Spinal cord (tissue), 10 donors: ENCODE data around the gene CACNA2D1. TPM values are rescaled to one million over a fixed set of nuclear protein-coding genes. Genes with fewer than 3 reads are reported as not detected.

ENCODE experiments used
- DNase-seq, 6 donors: peaks; one replicate each; pipeline versions ENCODE4 v3.0.0 to v3.0.0-alpha.2; 2013 to 2015; ENCODE audit warnings: low spot score in 6 of 6, low read depth in 4 of 6
- H3K27ac ChIP-seq: one replicate; pipeline ENCODE4 v1.5.1; 2013; ENCODE audit warnings: low read depth, low read length, control low read depth
- H3K27me3 ChIP-seq: one replicate; pipeline ENCODE4 v1.6.1; 2013; ENCODE audit warnings: low read length; ENCODE audit not compliant: control insufficient read depth, insufficient read depth
- H3K36me3 ChIP-seq: one replicate; pipeline ENCODE4 v1.6.1; 2013; ENCODE audit warnings: low read length; ENCODE audit not compliant: control insufficient read depth, insufficient read depth
- H3K4me1 ChIP-seq: one replicate; pipeline ENCODE4 v1.6.1; 2013; ENCODE audit warnings: low read length; ENCODE audit not compliant: control insufficient read depth, insufficient read depth
- H3K4me3 ChIP-seq: one replicate; pipeline ENCODE4 v1.5.1; 2013; ENCODE audit warnings: low read depth, low read length, control low read depth
- H3K9me3 ChIP-seq: one replicate; pipeline ENCODE4 v1.6.1; 2013; ENCODE audit warnings: low read length; ENCODE audit not compliant: control insufficient read depth, insufficient read depth
- WGBS: methylation state at CpG from one replicate; pipeline ENCODE4 v1.1.5; 2013; ENCODE audit warnings: missing lambda C conversion rate; ENCODE audit not compliant: insufficient coverage; 5-methylcytosine and 5-hydroxymethylcytosine counted together
- polyA plus RNA-seq, 2 donors: library from polyadenylated mRNA; unstranded; fragments of 120-200 nt; gene quantifications; one replicate each; pipeline ENCODE4 v1.2.1, GENCODE V29; 2013; ENCODE audit not compliant: insufficient read length in 2 of 2
- total RNA-seq, 2 donors: library from RNA; depleted of rRNA in 1 of 2; stranded (reverse); fragments of 120-200 nt in 1 of 2; fragments of >200 nt in 1 of 2; gene quantifications; one replicate each; pipeline versions ENCODE4 v1.2.3 to v1.2.4, GENCODE V29; 2013 to 2014
- donor health status: healthy.

The CACNA2D1 gene
- total and polyA plus RNA-seq, 4 donors: 28.1 to 108 (median 42.0) TPM

- H3K9me3 ChIP-seq: no peaks in the 10 kb centered on the region
- H3K4me1 ChIP-seq: no peaks in the 10 kb centered on the region
- no peak overlapping the region for H3K4me3 ChIP-seq
- no peak overlapping the region for H3K27ac ChIP-seq
- H3K36me3 ChIP-seq: no peaks in the 10 kb centered on the region
- H3K27me3 ChIP-seq: no peaks in the 10 kb centered on the region
- no CpG with 5 or more reads among the region's 1 CpG for WGBS
- DNase-seq: peak in 1 of 6 donors; percentile 63
Measured at GRCh38 chr7:82419200-82419599, 24.4 kb downstream of the CACNA2D1 start.

DNA sequence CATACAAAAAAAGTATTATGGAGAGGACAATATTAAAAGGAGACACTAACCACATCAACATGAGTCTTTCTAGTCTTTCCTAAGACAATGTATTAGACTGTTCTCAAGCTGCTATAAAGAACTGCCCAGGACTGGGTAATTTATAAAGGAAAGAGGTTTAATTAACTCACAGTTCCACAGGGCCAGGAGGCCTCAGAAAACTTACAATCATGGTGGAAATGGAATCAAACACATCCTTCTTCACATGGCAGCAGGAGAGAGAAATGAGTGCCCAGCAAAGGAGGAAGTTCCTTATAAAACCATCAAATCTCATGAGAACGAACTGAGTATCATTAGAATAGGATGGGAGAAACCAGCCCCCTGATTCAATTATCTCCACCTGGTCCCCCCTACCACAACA is 25.7 kb downstream of the CACNA2D1 start:
- H3K9me3 ChIP-seq: no peaks in the 10 kb centered on the region
- H3K4me1 ChIP-seq: no peaks in the 10 kb centered on the region
- no peak overlapping the region for H3K4me3 ChIP-seq
- no peaks in the 10 kb centered on the region for H3K27me3 ChIP-seq
- no peak overlapping the region for H3K27ac ChIP-seq
- no peaks in the 10 kb centered on the region for H3K36me3 ChIP-seq
- no peak for DNase-seq
- no CpG with 5 or more reads among the region's 1 CpG for WGBS

DNA sequence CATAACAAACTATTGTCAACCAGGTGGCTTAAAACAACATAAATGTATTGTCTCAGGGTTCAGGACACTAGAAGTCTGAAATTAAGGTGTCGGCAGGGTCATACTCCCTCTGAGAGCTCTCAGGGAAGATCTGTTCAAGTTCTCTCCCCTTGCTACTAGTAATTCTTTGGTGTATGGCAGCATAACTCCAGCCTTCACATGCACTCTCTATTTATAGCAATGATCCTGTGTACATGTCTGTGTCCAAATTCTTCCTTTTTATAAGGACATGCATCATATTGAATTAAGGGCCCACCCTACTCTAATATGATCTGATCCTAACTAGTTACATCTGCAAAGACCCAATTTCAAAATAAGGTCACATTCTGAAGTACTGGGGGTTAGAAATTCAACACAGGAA is 27.2 kb downstream of the CACNA2D1 start:
- no peaks in the 10 kb centered on the region for H3K9me3 ChIP-seq
- no peak for DNase-seq
- H3K36me3 ChIP-seq: no peaks in the 10 kb centered on the region
- H3K27ac ChIP-seq: no peak overlapping the region
- no CpG with 5 or more reads among the region's 1 CpG for WGBS
- H3K4me3 ChIP-seq: no peak overlapping the region
- H3K27me3 ChIP-seq: no peaks in the 10 kb centered on the region
- H3K4me1 ChIP-seq: peaks cover 2% of the 10 kb centered on the region

DNA sequence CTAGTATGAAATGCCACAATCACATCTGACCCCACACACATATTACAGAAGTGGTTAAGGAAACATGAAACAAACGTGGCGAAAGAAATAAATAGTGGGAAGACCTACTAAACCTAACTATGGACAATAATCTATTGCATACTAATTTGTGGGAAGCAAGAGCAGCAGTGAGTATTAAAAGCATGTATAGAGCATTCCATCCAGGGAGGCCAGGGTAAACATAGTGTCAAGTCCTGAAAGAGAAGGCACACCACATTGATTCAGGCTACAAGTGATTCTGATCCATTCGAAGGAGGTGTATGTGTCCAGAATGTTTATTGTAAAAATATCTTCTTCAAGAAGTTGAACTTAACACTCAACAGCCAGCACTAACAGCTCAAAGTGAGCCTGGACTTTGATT is 29.2 kb downstream of the CACNA2D1 start:
- Histone ChIP-seq H3K4me1 (peaks cover 2% of the 10 kb centered on the region), H3K27me3 (no peaks in the 10 kb centered on the region), H3K27ac (no peak overlapping the region), H3K4me3 (no peak overlapping the region), H3K9me3 (no peaks in the 10 kb centered on the region), H3K36me3 (no peaks in the 10 kb centered on the region)
- no peak for DNase-seq
- no CpG with 5 or more reads among the region's 3 CpGs for WGBS

- no peak overlapping the region for H3K4me3 ChIP-seq
- H3K27me3 ChIP-seq: no peaks in the 10 kb centered on the region
- H3K36me3 ChIP-seq: no peaks in the 10 kb centered on the region
- H3K4me1 ChIP-seq: peaks cover 2% of the 10 kb centered on the region
- DNase-seq: no peak
- no peaks in the 10 kb centered on the region for H3K9me3 ChIP-seq
- no peak overlapping the region for H3K27ac ChIP-seq
Measured at GRCh38 chr7:82413237-82413636, 30.3 kb downstream of the CACNA2D1 start.

- Histone ChIP-seq H3K27ac (no peak overlapping the region), H3K36me3 (no peaks in the 10 kb centered on the region), H3K9me3 (no peaks in the 10 kb centered on the region), H3K4me1 (peaks cover 2% of the 10 kb centered on the region), H3K27me3 (no peaks in the 10 kb centered on the region), H3K4me3 (no peak overlapping the region)
- 60% methylated on average over 2 of the region's 2 CpGs for WGBS
- DNase-seq: no peak
Measured at GRCh38 chr7:82411732-82412131, 31.8 kb downstream of the CACNA2D1 start.

- H3K27me3 ChIP-seq: no peaks in the 10 kb centered on the region
- peaks cover 2% of the 10 kb centered on the region for H3K4me1 ChIP-seq
- H3K9me3 ChIP-seq: no peaks in the 10 kb centered on the region
- no peak overlapping the region for H3K27ac ChIP-seq
- H3K36me3 ChIP-seq: no peaks in the 10 kb centered on the region
- peak in 2 of 6 donors; percentile 28 for DNase-seq
- 78% methylated on average over 10 of the region's 10 CpGs for WGBS
- H3K4me3 ChIP-seq: no peak overlapping the region
Measured at GRCh38 chr7:82410461-82410860, 33.1 kb downstream of the CACNA2D1 start.

DNA sequence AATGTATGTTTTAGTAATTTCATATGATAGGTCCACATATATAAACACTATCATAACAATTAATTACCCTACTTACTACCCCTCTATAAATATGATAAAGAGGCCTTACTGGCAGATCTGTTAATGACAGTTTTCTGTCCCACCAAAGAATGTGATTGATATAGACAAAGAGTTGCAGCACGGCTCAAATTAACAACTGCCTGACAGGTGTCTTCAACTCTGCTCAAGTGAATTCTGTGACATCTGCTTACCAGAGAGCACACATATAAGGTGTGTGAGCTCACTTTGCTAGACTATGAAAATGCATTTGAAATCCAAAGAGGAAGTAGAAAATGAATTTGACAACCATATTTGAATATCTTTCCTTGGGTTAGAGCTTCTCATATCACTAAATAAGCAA is 36.6 kb downstream of the CACNA2D1 start:
- Histone ChIP-seq H3K4me1 (no peaks in the 10 kb centered on the region), H3K36me3 (no peaks in the 10 kb centered on the region), H3K9me3 (no peaks in the 10 kb centered on the region), H3K4me3 (no peak overlapping the region), H3K27ac (no peak overlapping the region), H3K27me3 (no peaks in the 10 kb centered on the region)
- 100% methylated on average over 1 of the region's 1 CpG for WGBS
- no peak for DNase-seq

DNA sequence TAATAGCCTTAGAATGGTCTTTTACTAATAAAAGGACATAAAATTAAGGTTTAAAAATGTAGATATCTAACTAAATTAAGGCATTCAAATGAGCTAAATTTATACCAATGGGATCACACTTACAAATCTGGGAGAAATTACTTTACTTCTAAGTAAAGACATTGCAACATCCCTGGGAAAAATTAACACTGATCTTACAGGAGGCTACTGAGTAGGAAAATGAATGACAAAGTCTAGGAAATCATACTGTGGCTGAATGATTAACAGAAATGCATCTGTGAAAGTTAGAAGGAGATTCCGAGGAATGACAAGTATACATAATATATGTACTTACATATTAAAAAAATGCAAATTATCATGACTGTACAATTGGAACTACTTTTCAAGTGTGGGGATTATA is 38.3 kb downstream of the CACNA2D1 start:
- Histone ChIP-seq H3K4me1 (no peaks in the 10 kb centered on the region), H3K27me3 (no peaks in the 10 kb centered on the region), H3K27ac (no peak overlapping the region), H3K4me3 (no peak overlapping the region), H3K36me3 (no peaks in the 10 kb centered on the region), H3K9me3 (no peaks in the 10 kb centered on the region)
- no peak for DNase-seq
- no CpG with 5 or more reads among the region's 1 CpG for WGBS

GRCh38 chr7:82404652-82405051 is 38.9 kb downstream of the CACNA2D1 start:
- Histone ChIP-seq H3K4me1 (no peaks in the 10 kb centered on the region), H3K9me3 (no peaks in the 10 kb centered on the region), H3K27me3 (no peaks in the 10 kb centered on the region), H3K27ac (no peak overlapping the region), H3K4me3 (no peak overlapping the region), H3K36me3 (no peaks in the 10 kb centered on the region)
- DNase-seq: no peak
- no CpG with 5 or more reads among the region's 2 CpGs for WGBS
